Measurements from ENCODE around the gene MTPN. TPM values are rescaled to one million over a fixed set of nuclear protein-coding genes. Genes with fewer than 3 reads are reported as not detected.

The MTPN gene
- total RNA-seq, 4 donors from 2014 or later, result 100 to 182 (median 145) TPM

GRCh38 chr7:135899458-135900064 is 77.6 kb downstream of the MTPN start:
- intact Hi-C loops (cut with DNase I), result no loop called here
- Histone ChIP-seq H3K4me1 (no peaks in the 10 kb centered on the region), H3K36me3 (no peaks in the 10 kb centered on the region), H3K27ac (no peak overlapping the region), H3K27me3 (no peaks in the 10 kb centered on the region), H3K9me3 (no peaks in the 10 kb centered on the region), H3K4me3 (no peak overlapping the region)
- no peak for TF ChIP-seq CTCF (IDR thresholded peaks at IDR 0.05)
- TF ChIP-seq POLR2A (IDR thresholded peaks at IDR 0.05), result no peak
- DNase-seq, result no peak
- 62 to 70% methylated on average over 5 to 6 of the region's 6 CpGs for WGBS, 2 donors

GRCh38 chr7:135898226-135898625 is 78.9 kb downstream of the MTPN start:
- Histone ChIP-seq H3K36me3 (no peaks in the 10 kb centered on the region), H3K9me3 (no peaks in the 10 kb centered on the region), H3K4me3 (no peak overlapping the region), H3K27me3 (no peaks in the 10 kb centered on the region), H3K27ac (no peak overlapping the region), H3K4me1 (no peaks in the 10 kb centered on the region)
- intact Hi-C loops (cut with DNase I), result no loop called here
- TF ChIP-seq POLR2A (IDR thresholded peaks at IDR 0.05), result no peak
- TF ChIP-seq CTCF (IDR thresholded peaks at IDR 0.05), result no peak
- no peak for DNase-seq
- WGBS, 2 donors, result 64 to 74% methylated on average over 3 of the region's 3 CpGs

- WGBS, 2 donors, result 70 to 76% methylated on average over 3 of the region's 3 CpGs
- no peaks in the 10 kb centered on the region for H3K9me3 ChIP-seq
- DNase-seq, result no peak
- H3K4me1 ChIP-seq, result no peaks in the 10 kb centered on the region
- H3K27ac ChIP-seq, result no peak overlapping the region
- intact Hi-C loops (cut with DNase I), result no loop called here
- no peak overlapping the region for H3K4me3 ChIP-seq
- TF ChIP-seq POLR2A (IDR thresholded peaks at IDR 0.05) (no peak), CTCF (IDR thresholded peaks at IDR 0.05) (no peak)
- no peaks in the 10 kb centered on the region for H3K36me3 ChIP-seq
- H3K27me3 ChIP-seq, result no peaks in the 10 kb centered on the region
Observed at GRCh38 chr7:135894816-135895215, 82.3 kb downstream of the MTPN start.

- H3K4me3 ChIP-seq, result no peak overlapping the region
- intact Hi-C loops (cut with DNase I), result no loop called here
- no peak for DNase-seq
- 84 to 87% methylated on average over 6 of the region's 6 CpGs for WGBS, 2 donors
- TF ChIP-seq CTCF (IDR thresholded peaks at IDR 0.05) (no peak), POLR2A (IDR thresholded peaks at IDR 0.05) (no peak)
- no peak overlapping the region for H3K27ac ChIP-seq
- no peaks in the 10 kb centered on the region for H3K9me3 ChIP-seq
- H3K36me3 ChIP-seq, result no peaks in the 10 kb centered on the region
- no peaks in the 10 kb centered on the region for H3K27me3 ChIP-seq
- H3K4me1 ChIP-seq, result no peaks in the 10 kb centered on the region
Observed at GRCh38 chr7:135889823-135890222, 87.3 kb downstream of the MTPN start.

GRCh38 chr7:135888740-135889139 is 88.4 kb downstream of the MTPN start:
- no peak overlapping the region for H3K4me3 ChIP-seq
- H3K27ac ChIP-seq, result no peak overlapping the region
- no peaks in the 10 kb centered on the region for H3K36me3 ChIP-seq
- H3K9me3 ChIP-seq, result no peaks in the 10 kb centered on the region
- intact Hi-C loops (cut with DNase I), result no loop called here
- no peak for TF ChIP-seq POLR2A (IDR thresholded peaks at IDR 0.05)
- H3K27me3 ChIP-seq, result no peaks in the 10 kb centered on the region
- H3K4me1 ChIP-seq, result no peaks in the 10 kb centered on the region
- 77 to 83% methylated on average over 5 of the region's 5 CpGs for WGBS, 2 donors
- no peak for DNase-seq

Data from esophagus squamous epithelium (tissue), 5 donors.